ENCODE measurements around the gene ADAMTS13.

DNA sequence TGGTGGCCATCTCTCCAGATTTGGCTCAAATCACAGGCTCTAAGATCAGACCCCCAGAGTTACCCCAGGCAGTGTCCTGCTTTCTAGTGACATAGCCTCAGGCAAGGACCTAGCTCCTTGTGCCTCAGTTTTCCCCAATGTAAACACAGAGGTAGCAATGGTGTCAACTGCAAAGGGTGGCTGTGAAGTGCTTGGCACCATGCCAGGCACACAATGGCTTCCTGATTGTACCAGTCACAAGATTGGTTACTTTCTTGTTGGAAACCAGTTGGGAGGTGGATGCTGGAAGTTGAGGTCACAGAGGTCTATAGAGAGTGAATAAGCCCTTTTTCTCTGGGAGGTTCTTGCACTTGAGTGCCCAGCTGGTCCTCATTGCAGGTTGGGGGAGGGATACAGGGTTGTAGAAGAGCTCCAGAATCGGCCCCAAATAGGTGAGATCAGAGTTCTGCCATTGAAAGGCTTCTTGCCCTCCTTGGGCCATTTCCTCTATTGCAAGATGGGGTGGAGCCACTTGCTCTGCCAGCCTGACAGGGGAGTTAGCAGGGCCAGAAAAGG lies 43.7 kb upstream of the ADAMTS13 start:
- TF ChIP-seq, protein P1, sequence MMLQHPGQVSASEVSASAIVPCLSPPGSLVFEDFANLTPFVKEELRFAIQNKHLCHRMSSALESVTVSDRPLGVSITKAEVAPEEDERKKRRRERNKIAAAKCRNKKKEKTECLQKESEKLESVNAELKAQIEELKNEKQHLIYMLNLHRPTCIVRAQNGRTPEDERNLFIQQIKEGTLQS (IDR thresholded peaks at IDR 0.05) = no peak
- TF ChIP-seq, protein P1 (CRISPR knock-in tag; conservative IDR thresholded peaks at IDR 0.05) = no peak
- TF ChIP-seq MEIS2 (IDR thresholded peaks at IDR 0.05; ENCODE audit: partially characterized antibody) (no peak), POLR2A (conservative IDR thresholded peaks at IDR 0.05) (no peak), LCOR (CRISPR knock-in tag; IDR thresholded peaks at IDR 0.05) (no peak), NR1H2 (CRISPR knock-in tag; IDR thresholded peaks at IDR 0.05) (no peak), RBM17 (IDR thresholded peaks at IDR 0.05; ENCODE audit: borderline replicate concordance, low read depth, low read length) (no peak), ZBTB7A (IDR thresholded peaks at IDR 0.05; ENCODE audit: borderline replicate concordance, control insufficient read depth, low read depth, low read length) (no peak), RAD21 (CRISPR knock-in tag; conservative IDR thresholded peaks at IDR 0.05 in 1 of 2, IDR thresholded peaks at IDR 0.05 in 1 of 2) (no peak), HDAC1 (IDR thresholded peaks at IDR 0.05) (no peak), SIN3A (IDR thresholded peaks at IDR 0.05; ENCODE audit: borderline replicate concordance in 2 of 2, control insufficient read depth in 1 of 2, low read depth in 2 of 2, low read length in 2 of 2) (no peak)
- TF ChIP-seq, protein P2, sequence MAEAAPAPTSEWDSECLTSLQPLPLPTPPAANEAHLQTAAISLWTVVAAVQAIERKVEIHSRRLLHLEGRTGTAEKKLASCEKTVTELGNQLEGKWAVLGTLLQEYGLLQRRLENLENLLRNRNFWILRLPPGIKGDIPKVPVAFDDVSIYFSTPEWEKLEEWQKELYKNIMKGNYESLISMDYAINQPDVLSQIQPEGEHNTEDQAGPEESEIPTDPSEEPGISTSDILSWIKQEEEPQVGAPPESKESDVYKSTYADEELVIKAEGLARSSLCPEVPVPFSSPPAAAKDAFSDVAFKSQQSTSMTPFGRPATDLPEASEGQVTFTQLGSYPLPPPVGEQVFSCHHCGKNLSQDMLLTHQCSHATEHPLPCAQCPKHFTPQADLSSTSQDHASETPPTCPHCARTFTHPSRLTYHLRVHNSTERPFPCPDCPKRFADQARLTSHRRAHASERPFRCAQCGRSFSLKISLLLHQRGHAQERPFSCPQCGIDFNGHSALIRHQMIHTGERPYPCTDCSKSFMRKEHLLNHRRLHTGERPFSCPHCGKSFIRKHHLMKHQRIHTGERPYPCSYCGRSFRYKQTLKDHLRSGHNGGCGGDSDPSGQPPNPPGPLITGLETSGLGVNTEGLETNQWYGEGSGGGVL (CRISPR knock-in tag; IDR thresholded peaks at IDR 0.05) = no peak
- TF ChIP-seq, protein P3, sequence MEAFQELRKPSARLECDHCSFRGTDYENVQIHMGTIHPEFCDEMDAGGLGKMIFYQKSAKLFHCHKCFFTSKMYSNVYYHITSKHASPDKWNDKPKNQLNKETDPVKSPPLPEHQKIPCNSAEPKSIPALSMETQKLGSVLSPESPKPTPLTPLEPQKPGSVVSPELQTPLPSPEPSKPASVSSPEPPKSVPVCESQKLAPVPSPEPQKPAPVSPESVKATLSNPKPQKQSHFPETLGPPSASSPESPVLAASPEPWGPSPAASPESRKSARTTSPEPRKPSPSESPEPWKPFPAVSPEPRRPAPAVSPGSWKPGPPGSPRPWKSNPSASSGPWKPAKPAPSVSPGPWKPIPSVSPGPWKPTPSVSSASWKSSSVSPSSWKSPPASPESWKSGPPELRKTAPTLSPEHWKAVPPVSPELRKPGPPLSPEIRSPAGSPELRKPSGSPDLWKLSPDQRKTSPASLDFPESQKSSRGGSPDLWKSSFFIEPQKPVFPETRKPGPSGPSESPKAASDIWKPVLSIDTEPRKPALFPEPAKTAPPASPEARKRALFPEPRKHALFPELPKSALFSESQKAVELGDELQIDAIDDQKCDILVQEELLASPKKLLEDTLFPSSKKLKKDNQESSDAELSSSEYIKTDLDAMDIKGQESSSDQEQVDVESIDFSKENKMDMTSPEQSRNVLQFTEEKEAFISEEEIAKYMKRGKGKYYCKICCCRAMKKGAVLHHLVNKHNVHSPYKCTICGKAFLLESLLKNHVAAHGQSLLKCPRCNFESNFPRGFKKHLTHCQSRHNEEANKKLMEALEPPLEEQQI (IDR thresholded peaks at IDR 0.05) = no peak
